ENCODE data around the gene SEZ6L.

GRCh38 chr22:26391623-26392022 lies 222.4 kb downstream of the SEZ6L start:
- TF ChIP-seq CTCF (conservative IDR thresholded peaks at IDR 0.05; ENCODE audit: low read length): no peak
- no peak for TF ChIP-seq EZH2phosphoT487 (IDR thresholded peaks at IDR 0.05; ENCODE audit: borderline replicate concordance)

Measured in Loucy (cell line).